Chondrocyte (in vitro differentiated cells): ENCODE results near the gene TPO. TPM values are rescaled to one million over a fixed set of nuclear protein-coding genes. Genes with fewer than 3 reads are reported as not detected.

ENCODE experiments used
- DNase-seq: peaks from one replicate; pipeline ENCODE4 v3.0.0; 2021; ENCODE audit warnings: mixed read lengths, low spot score
- H3K27ac Mint-ChIP-seq: one replicate; pipeline ENCODE4 v1.8.0; 2021; ENCODE audit warnings: mild to moderate bottlenecking, moderate library complexity, mixed read lengths; ENCODE audit not compliant: unreplicated experiment
- H3K27me3 Mint-ChIP-seq: 2 replicates; pipeline ENCODE4 v1.8.0; 2021; ENCODE audit warnings: low read depth, mixed read lengths
- H3K36me3 Mint-ChIP-seq: 2 replicates; pipeline ENCODE4 v1.8.0; 2021; ENCODE audit warnings: low read depth, mixed read lengths
- H3K4me1 Mint-ChIP-seq: 2 replicates; pipeline ENCODE4 v1.8.0; 2021; ENCODE audit warnings: low read depth, mild to moderate bottlenecking, mixed read lengths
- H3K4me3 Mint-ChIP-seq: one replicate; pipeline ENCODE4 v1.8.0; 2021; ENCODE audit warnings: mild to moderate bottlenecking, moderate library complexity, mixed read lengths; ENCODE audit not compliant: unreplicated experiment
- H3K9me3 Mint-ChIP-seq: 2 replicates; pipeline ENCODE4 v1.8.0; 2021; ENCODE audit warnings: low read depth, mixed read lengths
- CTCF ChIP-seq: fragments of 200-600 bp; sonication (generic); IDR thresholded peaks from 2 replicates; pipeline ENCODE4 v1.5.0; 2021; ENCODE audit warnings: antibody characterized with exemption, mild to moderate bottlenecking, moderate library complexity
- total RNA-seq: library from RNA; stranded (reverse); gene quantifications from 3 replicates; pipeline ENCODE4 v1.2.1, GENCODE V29; 2021

Gene TPO
- total RNA-seq, 1 donor from 2014 or later: not detected

DNA sequence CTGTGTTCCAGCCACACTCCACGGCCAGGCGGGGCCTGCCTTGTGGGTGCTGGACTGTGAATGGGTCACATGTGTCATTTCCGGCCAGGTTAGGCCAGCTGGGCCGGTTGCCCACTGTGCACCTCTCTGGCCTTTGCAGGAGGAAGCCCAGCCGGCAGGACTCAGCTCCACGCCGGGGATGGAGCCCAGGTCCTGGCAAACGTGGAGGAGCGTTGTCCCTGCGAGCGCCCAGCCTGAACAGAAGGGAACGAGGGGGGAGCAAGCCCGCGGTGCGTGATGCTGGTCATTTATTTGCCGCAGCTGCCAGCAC, 178.2 kb downstream of the TPO start:
- no peak for DNase-seq

More for the DNA sequence above, 178.2 kb downstream of the TPO start:
- H3K36me3 Mint-ChIP-seq: no peaks in the 10 kb centered on the region
- no peaks in the 10 kb centered on the region for H3K9me3 Mint-ChIP-seq
- no peaks in the 10 kb centered on the region for H3K27me3 Mint-ChIP-seq
- H3K27ac Mint-ChIP-seq: no peak overlapping the region
- no peak for TF ChIP-seq CTCF
- H3K4me1 Mint-ChIP-seq: peaks cover 22% of the 10 kb centered on the region
- H3K4me3 Mint-ChIP-seq: no peak overlapping the region
